Measurements from ENCODE around the gene MAP1LC3A.

The MAP1LC3A gene

GRCh38 chr20:34582221-34582620, 23.7 kb downstream of the MAP1LC3A start:
- TF ChIP-seq, protein P1, sequence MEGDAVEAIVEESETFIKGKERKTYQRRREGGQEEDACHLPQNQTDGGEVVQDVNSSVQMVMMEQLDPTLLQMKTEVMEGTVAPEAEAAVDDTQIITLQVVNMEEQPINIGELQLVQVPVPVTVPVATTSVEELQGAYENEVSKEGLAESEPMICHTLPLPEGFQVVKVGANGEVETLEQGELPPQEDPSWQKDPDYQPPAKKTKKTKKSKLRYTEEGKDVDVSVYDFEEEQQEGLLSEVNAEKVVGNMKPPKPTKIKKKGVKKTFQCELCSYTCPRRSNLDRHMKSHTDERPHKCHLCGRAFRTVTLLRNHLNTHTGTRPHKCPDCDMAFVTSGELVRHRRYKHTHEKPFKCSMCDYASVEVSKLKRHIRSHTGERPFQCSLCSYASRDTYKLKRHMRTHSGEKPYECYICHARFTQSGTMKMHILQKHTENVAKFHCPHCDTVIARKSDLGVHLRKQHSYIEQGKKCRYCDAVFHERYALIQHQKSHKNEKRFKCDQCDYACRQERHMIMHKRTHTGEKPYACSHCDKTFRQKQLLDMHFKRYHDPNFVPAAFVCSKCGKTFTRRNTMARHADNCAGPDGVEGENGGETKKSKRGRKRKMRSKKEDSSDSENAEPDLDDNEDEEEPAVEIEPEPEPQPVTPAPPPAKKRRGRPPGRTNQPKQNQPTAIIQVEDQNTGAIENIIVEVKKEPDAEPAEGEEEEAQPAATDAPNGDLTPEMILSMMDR (IDR thresholded peaks at IDR 0.05; ENCODE audit: low read depth, low read length): no peak
- DNase-seq (ENCODE audit: extremely low read depth, low read depth): no peak

DNA sequence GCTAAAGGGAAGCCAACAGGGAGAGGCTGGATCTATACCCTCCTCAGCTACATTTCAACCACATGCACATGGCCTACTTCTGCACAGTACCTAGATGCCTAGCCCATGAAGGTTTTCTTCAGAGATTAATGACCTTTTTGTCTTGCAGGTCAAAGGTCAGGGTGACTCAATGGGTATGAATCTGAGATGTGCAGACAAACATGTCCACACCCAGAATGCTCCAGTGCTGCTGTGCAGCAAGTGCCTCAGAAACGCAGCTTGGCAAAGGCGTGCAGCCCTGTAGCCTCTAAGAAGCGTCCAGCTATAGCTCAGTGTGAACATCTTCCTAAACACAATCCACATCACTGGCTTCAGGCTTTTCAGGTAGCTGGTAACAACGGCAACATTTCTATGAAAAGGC, 24.4 kb downstream of the MAP1LC3A start:
- TF ChIP-seq, protein P1 (IDR thresholded peaks at IDR 0.05; ENCODE audit: low read depth, low read length): no peak
- no peak for DNase-seq (ENCODE audit: extremely low read depth, low read depth)

DNA sequence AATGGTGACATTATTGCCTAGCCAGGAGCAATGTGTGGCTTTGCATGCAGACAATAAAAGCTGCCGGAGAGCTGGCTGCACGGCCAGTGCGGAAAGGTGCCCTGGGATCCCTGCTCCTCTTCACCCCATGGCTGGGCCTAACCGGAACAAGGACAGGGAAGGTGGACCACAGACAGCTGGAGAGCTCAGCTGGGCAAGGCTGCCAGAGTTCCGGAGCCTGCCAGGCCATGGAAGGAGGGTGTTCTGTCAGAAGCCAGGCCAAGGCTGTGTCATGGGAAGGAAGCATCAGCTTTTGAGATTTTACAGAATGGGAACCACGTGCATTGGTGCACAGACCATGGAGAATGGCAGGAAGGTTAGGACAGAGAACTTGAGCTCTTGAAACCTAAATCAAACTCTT, 25.0 kb downstream of the MAP1LC3A start:
- no peak for DNase-seq (ENCODE audit: extremely low read depth, low read depth)
- TF ChIP-seq, protein P1 (IDR thresholded peaks at IDR 0.05; ENCODE audit: low read depth, low read length): no peak

GRCh38 chr20:34585019-34585418, 26.5 kb downstream of the MAP1LC3A start:
- TF ChIP-seq, protein P1 (IDR thresholded peaks at IDR 0.05; ENCODE audit: low read depth, low read length): no peak

DNA sequence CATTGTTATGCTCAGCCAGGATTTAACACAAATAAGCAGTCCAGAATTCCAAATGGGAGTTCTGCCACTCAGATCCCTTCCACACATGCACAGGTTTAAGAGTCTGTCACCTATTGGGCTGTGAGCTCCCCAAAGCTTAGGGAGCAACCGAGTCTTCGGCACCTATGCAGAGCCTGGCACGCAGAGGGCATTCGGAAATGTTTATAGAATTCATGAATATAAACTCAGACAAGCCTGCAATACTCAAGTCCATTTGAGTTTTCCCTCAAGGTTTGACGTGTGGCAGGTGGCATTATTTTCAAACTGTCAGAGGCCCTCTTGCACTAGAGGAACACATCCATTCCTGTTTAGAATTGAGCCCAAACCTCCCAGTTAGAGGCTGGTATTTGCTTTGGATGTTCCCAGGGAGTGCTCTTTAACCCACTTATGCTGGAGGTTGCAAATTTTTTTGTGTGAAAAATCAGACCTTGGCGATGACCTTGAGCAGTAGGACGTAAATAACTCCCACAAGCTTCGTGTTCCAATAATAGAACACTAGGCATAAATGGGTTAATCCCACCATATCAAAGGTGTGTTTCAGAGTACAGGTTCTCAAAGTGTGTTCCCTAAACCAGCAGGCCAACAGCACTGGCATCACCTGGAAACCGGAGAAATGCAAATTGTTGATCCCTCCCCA, 28.1 kb downstream of the MAP1LC3A start:
- TF ChIP-seq, protein P1 (IDR thresholded peaks at IDR 0.05; ENCODE audit: low read depth, low read length): no peak

More at GRCh38 chr20:34585019-34585418, 26.5 kb downstream of the MAP1LC3A start:
- no peak for DNase-seq (ENCODE audit: extremely low read depth, low read depth)

DNA sequence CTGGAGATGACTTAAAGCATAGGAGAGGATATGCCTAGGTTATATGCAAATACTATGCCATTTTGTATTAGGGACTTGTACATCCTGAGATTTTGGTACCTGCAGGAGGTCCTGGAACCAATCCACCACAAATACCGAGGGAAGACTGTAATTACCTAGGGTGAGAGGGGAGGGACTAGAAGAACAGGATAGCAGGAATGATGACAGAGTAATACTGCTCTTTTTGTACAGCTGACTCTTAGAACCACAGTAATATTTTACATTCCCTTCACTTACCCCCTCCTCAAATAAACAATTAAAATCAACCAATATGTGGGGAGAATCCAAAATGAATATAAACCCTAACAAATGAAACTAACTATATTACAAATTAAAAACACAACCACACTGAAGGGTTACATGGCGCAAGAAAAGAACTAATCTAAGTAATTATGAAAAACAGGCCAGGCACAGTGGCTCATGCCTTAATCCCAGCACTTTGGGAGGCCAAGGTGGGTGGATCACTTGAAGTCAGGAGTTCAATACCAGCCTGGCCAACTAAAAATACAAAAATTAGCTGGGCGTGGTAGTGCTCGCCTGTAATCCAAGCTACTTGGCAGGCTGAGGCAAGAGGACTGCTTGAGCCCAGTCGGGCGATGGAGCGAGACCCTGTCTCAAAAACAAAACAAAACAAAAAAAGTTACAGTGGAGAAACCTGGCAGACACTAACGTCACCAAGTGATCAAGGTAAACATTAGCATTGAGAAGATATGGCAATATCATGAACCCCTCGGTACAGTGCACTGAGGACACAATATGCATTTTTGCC, 37.1 kb downstream of the MAP1LC3A start:
- TF ChIP-seq, protein P1 (IDR thresholded peaks at IDR 0.05; ENCODE audit: low read depth, low read length): no peak
- no peak for DNase-seq (ENCODE audit: extremely low read depth, low read depth)

More for the DNA sequence above, 28.1 kb downstream of the MAP1LC3A start:
- no peak for DNase-seq (ENCODE audit: extremely low read depth, low read depth)

Measured in AG09319 (cell line).